HG03045 (cell line): ENCODE results near the gene TGFBR3L.

Experiments
- ATAC-seq: cut with Tn5 transposase; IDR thresholded peaks from one replicate; pipeline ENCODE4 v1.9.1; 2021; ENCODE audit warnings: mild to moderate bottlenecking, moderate library complexity; ENCODE audit not compliant: unreplicated experiment

Gene TGFBR3L

DNA sequence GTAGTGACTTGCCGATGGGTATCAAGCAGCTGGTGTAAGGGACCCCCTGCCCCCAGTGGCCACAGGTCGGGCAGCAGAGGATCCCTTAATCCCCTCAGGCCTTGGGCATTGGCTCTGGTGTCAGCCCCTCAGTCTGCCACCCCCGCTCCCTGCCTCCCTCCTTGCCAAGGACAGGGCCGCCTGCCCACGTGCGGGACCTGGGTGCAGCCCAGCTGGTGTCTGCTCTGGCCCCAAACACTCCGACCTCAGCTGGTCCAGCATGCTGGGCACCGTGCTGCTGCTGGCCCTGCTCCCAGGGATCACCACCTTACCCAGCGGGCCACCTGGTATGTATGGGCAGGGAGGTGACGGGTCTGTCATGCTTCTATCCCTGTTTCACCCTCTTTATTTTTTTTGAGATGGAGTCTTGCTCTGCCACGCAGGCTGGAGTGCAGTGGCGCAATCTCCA, at the start of gene TGFBR3L:
TGFBR3L (plus strand) TSS at position 233 of the 448 bp plus-strand sequence.
- no peak for ATAC-seq

DNA sequence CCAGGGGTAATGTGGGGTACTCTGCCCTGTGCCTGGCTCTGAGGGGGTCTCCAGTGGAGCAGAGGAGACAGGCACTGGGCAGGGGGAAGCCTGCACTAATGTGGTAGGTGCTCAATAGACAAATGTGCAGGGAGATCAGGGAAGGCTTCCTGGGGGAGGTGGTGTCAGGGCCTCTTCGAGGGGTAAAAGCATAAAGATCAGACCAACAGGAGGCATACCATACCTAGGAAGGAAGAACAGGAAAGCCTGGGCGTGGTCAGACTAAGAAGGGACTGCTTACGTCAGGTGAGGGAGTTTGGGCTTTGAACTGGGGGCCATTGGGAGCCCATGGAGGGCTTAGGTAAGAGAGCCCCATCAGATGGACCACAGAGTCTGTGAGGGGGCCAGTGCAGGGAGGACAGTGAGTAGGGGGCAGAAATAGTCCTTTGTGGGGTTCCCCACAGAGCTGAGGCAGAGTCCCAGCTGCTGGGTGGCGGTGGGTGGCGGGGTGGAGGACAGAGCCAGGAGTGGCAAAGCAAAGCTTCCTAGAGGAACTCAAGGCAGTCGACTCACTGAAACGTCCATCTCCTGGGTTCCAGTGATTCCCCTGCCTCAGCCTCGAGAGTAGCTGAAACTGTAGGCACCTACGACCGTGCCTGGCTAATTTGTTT, 49.2 kb upstream of the TGFBR3L start:
- ATAC-seq = no peak

DNA sequence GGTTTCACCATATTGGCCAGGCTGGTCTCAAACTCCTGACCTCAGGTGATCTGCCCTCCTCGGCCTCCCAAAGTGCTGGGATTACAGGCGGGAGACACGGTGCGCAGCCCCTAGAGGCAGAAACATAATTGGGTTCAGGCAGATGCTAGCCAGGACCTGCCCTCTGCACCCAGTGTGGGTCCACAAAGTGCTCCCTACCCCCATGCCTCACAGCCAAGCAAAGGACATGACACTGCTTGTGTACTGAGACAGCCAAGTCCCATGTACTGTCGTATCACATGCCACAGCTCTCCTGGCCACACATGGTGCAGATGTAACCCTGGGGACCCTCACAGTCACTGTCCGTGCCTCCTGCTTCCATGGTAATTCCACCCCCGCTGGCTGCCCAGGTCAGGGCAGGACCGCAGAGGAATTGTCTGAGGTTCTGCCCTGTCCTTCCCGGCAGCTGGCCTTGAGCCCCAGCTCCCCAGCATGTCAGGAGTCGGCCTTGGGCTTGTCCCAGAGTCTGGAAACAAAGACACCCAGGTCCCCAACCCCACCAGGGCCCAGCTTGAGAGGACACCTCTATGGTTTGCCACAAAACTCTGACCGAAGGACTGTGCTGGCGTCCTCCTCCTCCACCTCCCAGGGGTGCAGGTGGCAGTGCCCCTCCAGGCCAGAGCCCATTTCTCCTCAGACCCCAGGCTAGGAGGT, 48.1 kb upstream of the TGFBR3L start:
- no peak for ATAC-seq

DNA sequence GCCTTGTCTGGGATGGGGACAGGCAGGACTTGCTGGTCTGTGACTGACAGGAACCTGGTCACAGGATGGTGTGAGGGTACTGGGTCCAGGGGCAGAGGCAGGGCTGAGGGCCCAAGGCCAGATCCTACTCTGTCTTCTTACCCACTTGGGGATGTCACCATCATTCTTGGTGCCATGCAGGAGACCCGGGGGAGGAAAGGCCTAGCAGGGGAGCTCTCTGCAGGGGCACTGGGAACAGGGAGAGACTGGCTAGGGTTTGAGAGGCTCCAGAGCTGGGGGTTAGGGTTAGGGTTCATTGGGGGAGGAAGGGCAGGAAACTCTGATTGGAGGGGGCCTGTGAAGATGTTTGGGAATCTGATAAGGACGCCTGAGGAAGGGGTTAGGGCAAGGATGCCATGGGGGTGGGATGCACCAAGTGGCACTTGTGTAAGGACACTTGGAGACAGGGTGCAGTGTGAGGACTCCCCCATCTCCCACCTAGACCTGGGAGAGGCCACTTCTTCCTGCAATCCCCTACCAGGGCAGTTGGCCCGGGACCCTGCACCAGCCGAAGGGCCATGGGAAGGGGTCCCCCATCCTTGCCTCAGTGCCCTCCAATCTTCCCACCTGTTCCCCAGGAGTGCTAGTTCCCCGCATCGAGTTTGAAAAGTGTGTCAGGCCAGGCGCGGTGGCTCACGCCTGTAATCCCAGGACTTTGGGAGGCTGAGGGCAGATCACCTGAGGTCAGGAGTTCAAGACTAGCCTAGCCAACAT, 47.4 kb upstream of the TGFBR3L start:
- ATAC-seq = no peak

DNA sequence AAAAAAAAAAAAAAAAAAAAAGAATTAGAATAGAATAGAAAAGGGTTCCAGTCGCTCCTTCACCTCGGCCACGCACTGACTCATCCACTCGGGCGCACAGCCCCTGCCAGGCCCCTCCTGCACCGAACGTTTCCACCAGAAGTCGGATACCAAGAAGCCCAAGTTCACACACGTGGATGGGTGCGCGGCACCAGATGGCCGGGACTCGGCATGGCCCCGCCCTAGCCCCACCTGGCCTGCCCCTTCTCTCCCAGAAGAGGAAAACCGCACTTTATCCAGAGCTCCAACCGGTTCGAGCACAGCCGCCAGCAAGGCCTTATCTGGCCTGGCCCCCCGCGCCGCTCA, 46.3 kb upstream of the TGFBR3L start:
- no peak for ATAC-seq

DNA sequence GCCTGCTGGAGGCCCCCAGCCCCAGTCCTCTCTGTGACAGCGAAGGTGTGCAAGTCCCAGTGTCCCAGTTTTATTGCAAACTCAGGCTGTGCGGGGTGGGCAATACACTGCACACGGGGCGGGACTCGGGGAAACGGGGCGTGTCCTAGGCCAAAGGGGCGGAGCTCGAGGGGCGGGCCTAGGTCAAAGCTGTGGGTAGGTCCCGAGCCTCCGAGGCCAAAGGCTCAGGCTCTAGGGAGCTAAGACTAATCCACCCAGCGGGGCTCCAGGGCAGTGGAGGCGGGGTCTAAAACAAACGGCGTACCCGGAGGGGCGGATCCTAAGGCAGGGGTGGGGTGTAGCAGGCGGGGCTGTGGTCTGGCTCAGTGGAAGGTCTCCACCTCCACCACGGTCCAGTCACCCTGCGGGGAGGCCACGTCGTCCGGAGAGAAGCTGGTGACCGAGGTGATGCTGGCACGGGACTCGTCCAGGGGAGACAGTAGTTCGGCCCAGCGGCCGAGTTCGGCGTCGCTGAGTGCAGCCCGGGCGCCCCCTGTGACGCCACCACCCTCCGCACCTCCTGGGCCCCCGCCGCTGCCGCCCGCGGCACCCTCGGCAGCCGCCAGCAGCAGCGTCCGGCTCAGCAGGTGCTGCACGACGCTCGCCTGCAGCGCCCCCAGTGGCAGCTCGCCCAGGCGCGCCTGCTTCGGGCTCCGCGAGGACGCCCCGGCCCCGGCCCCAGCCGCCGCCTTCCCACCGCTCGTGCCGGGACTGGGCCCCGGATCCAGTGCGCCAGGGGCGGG, 45.8 kb upstream of the TGFBR3L start:
- ATAC-seq = peak; percentile 56

DNA sequence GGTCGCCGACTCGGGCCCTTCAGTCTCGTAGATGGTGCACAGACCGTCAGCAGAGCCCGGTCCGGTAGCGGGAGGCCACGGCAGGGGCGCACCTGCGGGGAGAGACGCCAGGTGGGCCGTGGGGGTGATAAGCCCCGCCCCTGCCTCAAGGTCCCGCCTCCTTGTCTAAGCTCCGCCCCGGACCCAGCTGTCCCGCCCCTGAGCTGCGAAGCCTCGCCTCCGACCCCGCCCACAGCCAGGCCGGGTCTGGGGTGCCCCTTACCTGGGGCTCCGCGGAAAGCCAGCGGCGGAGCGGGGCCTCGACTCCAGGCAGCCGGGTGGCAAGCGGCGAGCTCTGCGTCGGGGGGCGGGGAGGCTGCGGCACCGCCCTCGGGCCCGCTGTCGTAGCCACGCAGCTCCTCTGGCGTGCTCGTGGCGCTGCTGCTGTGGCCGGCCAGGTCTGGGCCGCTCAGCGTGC, 45.1 kb upstream of the TGFBR3L start:
- ATAC-seq = peak; percentile 54

DNA sequence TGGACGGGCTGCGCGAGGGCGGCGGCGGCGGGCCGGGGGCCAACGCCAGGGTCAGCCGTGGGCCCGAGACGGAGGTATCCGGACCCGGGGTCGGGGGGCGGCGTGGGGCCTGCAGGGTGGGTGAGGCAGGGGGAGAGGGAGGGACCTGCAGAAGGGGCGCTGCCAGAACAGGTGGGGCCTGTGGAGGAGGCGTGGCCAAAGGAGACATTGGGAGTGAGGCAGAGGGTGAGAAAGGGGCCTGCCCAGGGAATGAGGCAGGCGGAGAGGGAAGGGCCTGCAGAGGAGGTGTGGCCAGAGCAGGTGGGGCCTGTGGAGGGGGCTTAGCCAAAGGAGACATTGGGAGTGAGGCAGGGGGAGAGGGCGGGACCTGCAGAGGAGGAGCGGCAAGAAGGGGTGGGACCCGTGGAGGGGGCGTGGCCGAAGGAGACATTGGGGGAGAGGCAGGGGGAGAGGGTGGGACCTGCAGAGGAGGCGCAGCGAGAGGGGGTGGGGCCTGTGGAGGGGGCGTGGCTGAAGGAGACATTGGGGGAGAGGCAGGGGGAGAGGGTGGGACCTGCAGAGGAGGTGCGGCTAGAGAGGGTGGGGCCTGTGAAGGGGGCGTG, 44.6 kb upstream of the TGFBR3L start:
- ATAC-seq = no peak

DNA sequence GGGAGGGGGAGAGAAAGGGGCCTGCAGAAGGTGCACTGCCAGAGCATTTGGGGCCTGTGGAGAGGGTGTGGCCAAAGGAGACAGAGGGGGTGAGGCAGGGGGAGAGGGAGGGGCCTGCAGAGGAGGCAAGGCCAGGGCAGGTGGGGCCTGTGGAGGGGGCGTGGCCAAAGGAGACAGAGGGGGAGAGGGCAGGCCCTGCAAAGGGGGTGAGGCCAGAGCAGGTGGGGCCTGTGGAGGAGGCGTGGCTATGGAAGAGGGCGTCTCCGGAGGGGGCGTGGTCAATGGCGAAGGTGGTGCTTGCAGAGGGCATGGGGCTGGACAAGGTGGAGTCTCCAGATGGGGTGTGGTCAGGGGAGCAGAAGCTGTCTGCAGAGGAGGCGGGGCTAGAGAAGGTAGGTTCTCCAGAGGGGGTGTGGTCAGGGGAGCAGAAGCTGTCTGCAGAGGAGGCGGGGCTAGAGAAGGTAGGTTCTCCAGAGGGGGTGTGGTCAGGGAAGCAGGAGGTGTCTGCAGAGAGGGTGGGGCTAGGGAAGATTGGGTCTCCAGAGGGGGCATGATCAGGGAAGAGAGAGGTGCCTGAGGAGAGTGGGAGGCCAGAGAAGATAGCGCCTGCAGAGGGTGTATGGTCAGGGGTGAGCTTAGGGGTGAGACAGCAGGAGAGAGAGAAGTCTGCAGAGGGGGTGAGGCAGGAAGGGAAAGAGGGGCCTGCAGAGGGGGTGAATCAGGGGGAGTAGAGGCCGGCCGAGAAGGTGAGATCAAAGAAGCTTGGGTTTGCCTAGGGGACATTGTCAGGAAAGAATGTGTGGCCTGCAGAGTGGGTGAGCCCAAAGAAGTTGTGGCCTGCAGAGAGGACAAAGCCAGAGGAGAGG, 43.8 kb upstream of the TGFBR3L start:
- ATAC-seq = no peak

DNA sequence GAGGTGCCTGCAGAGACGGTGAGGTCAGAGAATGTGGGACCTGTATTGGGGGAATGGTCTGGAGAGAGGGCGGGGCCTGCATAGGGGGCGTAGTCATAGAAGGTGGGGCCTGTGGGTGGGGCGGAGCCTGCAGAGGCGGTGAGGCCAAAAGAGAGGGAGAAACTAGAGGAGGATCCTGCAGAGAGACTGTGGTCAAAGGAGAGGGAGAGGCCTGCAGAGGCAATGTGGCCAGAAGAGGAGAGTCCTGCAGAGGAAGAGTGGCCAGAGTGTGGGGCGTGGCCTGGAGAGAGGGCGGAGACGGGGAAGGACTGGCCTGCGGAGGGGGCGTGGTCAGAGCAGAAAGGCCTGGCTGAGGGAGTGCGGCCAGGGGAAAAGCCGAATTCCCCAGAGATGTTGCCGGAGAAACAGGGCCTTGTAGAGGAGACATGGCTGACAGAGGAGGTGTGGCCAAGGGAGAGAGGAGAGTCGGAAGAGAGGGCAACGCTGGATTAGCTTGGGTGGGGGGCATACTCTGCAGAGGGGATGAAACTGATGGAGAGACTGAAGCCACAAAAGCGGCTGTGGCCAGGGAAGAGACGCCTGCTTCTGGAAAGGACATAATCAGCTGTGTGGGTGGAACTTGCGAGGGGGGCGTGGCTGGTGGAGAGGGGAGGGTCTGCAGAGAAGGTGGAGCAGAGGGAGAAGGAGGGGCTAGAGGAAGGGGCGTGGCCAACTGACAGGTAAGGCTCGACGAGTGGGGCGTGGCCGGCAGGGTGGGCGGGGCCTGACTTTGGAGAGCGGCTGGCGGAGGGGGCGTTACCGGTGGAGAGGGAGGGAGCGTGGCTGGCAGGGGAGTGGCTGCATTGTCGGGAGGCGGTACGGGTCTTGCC, 43.0 kb upstream of the TGFBR3L start:
- no peak for ATAC-seq

DNA sequence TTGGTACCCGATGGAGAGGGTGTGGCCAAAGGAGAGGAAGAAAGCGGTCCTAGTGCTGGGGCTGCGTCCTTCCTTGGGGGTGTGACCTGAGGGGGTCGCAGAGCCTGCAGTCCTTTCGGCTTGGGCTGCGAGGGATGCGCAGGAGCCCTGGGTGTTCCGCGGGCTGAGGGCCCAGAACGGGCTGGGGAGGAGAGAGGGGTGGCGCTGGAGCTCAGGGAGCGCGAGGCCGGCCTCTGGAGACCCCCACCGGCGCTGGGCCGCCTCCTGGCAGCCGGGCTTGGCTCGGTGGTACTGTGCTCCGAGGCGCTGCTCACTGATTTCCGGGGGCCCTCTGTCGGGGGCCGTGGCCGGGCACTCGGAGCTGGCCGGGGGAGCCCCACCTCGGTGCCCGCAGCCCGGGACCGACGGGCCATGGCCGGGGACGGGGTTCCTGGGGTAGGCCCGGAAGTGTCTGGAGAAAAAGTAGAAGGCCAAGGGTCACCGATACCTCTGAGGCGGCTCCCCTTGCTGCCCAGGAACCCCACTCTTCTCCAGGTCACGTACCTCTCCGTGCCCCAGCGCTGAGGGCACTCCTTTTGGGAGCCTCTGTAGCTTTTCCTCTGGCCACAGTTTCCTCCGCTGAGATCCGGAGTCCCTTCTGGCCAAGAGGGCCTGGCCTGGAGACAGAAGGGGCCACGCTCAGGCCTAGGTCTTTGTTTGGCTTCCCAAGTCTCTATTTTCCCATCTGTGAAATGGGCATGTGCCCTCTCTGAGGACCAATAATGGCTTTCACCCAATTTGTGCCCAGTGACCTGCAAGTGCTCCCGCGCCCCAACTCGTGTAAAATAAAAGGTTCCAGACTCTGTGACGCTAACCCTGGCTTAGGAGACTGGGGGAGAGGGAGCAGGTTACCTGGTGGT, 42.1 kb upstream of the TGFBR3L start:
- ATAC-seq = no peak

DNA sequence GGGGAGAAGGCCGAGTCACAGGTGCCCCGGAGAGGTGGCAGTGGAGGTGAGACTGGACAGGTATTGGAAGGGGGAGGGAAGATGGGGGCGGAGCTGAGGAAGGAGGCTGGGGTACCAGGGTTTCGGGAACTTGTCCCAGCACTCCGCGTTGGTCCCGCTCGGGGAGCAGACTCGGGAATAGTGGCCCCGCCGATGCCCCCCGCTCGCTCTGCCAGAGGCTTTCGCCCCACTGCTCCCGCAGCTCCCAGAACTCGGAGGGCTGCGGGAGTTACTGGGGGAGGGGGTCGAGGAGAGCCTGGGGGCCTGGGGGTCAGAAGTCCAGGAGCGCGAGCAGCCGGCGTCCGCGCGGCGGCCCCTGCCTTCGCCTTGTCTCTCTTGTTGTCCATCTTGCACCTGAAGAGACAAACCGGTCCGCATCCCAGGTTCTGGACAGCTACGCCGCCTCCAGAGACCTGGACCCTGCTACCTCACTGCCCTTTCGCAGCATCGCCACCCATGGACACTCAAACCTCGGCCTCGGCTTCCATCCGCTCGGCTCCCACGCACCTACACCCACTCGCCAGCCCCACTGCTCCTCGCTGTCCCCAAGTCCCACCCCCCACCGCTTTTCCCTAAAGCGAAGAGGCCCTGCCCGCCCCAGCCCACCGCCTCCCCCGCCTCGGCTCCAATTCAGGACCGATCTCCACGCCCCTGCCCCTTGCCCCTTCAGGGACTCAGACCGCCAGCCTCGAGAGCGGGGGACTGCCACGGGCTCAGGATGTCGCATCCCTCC, 41.1 kb upstream of the TGFBR3L start:
- no peak for ATAC-seq

DNA sequence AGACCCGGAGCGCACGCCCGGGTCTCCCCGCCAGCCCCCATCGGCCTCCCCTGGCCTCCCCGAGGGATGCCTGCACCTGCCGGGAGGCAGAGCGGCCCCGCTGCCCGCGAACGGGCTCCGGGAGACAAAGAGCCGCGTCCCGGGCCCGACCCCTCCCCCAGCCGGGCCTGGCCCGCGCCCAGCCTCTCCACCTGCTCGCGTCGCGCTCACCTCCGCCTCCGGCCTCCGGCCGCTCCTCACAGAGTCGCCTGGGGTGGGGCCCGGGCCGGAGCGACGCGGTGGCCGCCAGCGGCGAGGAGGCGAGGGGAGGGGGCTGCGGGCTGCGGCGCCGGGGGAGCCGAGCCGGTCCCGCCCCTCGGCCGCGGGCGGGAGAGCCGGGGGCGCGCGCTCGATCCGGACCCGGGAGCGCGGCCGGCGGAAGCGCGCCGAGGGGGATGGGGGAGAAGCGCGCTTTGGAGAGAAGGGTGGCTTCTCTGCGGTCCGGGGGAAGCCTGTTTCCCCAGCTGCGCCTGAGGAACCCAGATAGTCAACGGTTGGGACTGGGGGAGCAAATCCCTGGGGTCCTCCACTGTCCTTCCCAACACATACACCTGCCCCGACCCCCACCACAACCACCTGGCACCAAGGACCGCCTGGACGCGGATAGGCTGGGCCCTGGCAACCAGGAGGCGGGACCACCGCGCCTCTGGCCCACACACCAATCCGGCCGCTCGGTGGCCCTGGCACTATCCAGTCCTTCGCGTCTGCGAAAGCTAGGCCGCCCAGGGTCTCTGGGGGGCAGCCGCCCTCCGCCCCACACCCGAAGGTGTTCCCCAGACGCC, 40.3 kb upstream of the TGFBR3L start, which contains the start of gene PRR36:
PRR36 (minus strand) TSS at position 315 of the 821 bp plus-strand sequence. CDS start 701 bp downstream, outside the sequence.
- ATAC-seq = no peak

DNA sequence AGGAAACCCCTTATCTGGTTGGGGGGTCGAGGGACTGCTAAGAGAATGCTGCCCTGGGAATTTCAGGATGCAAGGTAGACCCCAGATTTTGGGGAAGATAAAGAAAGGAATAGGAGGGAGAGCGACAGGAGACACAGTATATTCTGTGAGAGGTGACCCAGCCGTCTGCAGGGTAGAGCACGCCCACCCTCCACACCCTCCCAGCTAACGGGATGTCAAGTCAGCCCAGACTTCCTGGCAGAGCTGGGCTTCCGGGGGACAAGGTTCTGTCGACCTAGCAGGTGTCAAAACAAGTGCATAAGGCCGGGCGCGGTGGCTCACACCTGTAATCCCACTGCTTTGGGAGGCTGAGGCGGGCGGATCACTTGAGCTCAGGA, 39.7 kb upstream of the TGFBR3L start:
- no peak for ATAC-seq

DNA sequence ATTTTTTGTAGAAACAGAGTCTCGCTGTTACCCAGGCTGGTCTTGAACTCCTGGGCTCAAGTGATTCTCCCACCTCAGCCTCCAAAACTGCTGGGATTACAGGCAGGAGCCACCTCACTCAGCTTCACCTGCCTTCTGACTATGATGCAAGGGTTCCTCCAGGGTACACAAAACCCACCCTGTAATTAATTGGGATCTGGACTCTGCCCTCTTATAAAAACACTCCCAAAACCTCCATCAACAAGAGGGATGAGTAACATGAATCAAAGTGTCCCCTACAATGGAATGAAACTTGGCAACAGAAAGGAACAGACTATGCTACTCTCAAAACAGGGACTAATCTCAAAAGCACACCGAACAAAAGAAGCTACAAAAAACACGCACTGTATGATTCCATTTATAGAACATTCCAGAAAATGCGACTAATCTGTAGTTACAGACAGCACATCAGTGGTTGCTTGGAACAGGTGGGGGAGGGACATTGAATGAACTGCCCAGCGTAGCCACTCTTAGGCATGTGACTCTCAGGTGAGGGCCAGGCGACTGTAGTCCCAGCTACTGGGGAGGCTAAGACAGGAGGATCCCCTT, 37.3 kb upstream of the TGFBR3L start:
- no peak for ATAC-seq
